Stimulated activated CD8-positive, alpha-beta memory T cell treated with anti-CD3 and anti-CD28 coated beads, Interleukin-12 subunit alpha, Interleukin-12 subunit beta, amount 100 ng/mL, for 24 hours (primary cell): ENCODE data around the gene NKIRAS1.
"Not testable (repeated sequence)": the region's sequence is repeated elsewhere in the genome, so short reads cannot be mapped to it uniquely, and the experiment has no call there.

Source experiments
- DNase-seq: peaks from one replicate; pipeline ENCODE4 v3.0.0-alpha.2; 2020; ENCODE audit errors: extremely low read depth

NKIRAS1 gene

GRCh38 chr3:23940775-23941174 lies 24.0 kb upstream of the NKIRAS1 start:
- DNase-seq = no peak

GRCh38 chr3:23938688-23939087 lies 21.9 kb upstream of the NKIRAS1 start:
- DNase-seq = no peak

- DNase-seq = no peak
These were observed 20.5 kb upstream of the NKIRAS1 start for GRCh38 chr3:23937296-23937695.

- DNase-seq = no peak
These were observed 17.5 kb upstream of the NKIRAS1 start for GRCh38 chr3:23934253-23934652.

- DNase-seq = no peak
These were observed 15.8 kb upstream of the NKIRAS1 start for GRCh38 chr3:23932571-23932970.

- no peak for DNase-seq
These were observed 14.8 kb upstream of the NKIRAS1 start for GRCh38 chr3:23931597-23931996.

- no peak for DNase-seq
These were observed 11.7 kb upstream of the NKIRAS1 start for GRCh38 chr3:23928524-23928923.

GRCh38 chr3:23926736-23927135 lies 9.9 kb upstream of the NKIRAS1 start:
- DNase-seq = no peak

GRCh38 chr3:23926246-23926645 lies 9.5 kb upstream of the NKIRAS1 start:
- no peak for DNase-seq

GRCh38 chr3:23923786-23924185 lies 7.0 kb upstream of the NKIRAS1 start:
- no peak for DNase-seq

GRCh38 chr3:23921052-23921511 lies 4.3 kb upstream of the NKIRAS1 start:
- DNase-seq = no peak

- no peak for DNase-seq
These were observed 3.4 kb upstream of the NKIRAS1 start for GRCh38 chr3:23920151-23920655.

- DNase-seq = no peak
These were observed 2.8 kb upstream of the NKIRAS1 start for GRCh38 chr3:23919628-23920027.

GRCh38 chr3:23918331-23918730 lies 1.5 kb upstream of the NKIRAS1 start:
- DNase-seq = not testable (repeated sequence)

- DNase-seq = peak; percentile 56
These were observed 1.0 kb upstream of the NKIRAS1 start for GRCh38 chr3:23917679-23918303.

GRCh38 chr3:23916152-23916885 lies 471 bp downstream of the NKIRAS1 start:
- DNase-seq = no peak

- no peak for DNase-seq
These were observed 1.2 kb downstream of the NKIRAS1 start for GRCh38 chr3:23915537-23916108.

GRCh38 chr3:23913873-23914743 lies 2.7 kb downstream of the NKIRAS1 start:
- no peak for DNase-seq

GRCh38 chr3:23913182-23913581 lies 3.6 kb downstream of the NKIRAS1 start:
- DNase-seq = no peak

- not testable (repeated sequence) for DNase-seq
These were observed 4.5 kb downstream of the NKIRAS1 start for GRCh38 chr3:23912335-23912734.

GRCh38 chr3:23911397-23911796 lies 5.4 kb downstream of the NKIRAS1 start:
- no peak for DNase-seq

- no peak for DNase-seq
These were observed 7.4 kb downstream of the NKIRAS1 start for GRCh38 chr3:23909341-23909740.
